Hindlimb muscle (tissue), 1 donor: Measurements from ENCODE around the gene CUBN. TPM values are rescaled to one million over a fixed set of nuclear protein-coding genes. Genes with fewer than 3 reads are reported as not detected.
A peak's percentile ranks its signal among the peaks of the same experiment; 100 is the strongest.

Source experiments
- DNase-seq: peaks from one replicate; pipeline ENCODE4 v3.0.0-alpha.2; 2013
- polyA plus RNA-seq: library from polyadenylated mRNA; unstranded; fragments of 120-200 nt; gene quantifications from one replicate; pipeline ENCODE4 v1.2.1, GENCODE V29; 2013; ENCODE audit not compliant: insufficient read length

The CUBN gene
- polyA plus RNA-seq, 1 donor: 3.3 TPM

- no peak for DNase-seq
Observed at GRCh38 chr10:17101257-17101909, 28.2 kb downstream of the CUBN start.

- no peak for DNase-seq
Observed at GRCh38 chr10:17100586-17100985, 29.0 kb downstream of the CUBN start.

DNA sequence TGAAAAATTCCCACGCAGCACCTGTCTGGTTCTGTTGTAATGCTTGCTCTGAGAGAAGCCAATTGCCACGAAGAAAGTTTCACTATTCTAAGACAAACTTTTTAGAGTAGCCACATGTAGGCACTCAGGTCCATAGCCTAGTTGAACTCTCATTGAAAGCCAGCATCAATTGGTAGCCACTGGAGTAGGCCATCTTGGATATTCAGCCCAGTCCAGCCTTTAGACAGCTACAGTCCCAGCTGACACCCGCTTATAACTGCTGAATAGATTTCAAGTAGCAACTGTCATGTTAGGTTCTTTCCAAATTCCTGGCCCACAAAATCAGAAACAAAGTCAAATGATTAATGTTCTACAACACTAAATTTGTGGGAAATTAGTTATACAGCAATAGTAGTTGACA, 31.6 kb downstream of the CUBN start:
- no peak for DNase-seq

DNA sequence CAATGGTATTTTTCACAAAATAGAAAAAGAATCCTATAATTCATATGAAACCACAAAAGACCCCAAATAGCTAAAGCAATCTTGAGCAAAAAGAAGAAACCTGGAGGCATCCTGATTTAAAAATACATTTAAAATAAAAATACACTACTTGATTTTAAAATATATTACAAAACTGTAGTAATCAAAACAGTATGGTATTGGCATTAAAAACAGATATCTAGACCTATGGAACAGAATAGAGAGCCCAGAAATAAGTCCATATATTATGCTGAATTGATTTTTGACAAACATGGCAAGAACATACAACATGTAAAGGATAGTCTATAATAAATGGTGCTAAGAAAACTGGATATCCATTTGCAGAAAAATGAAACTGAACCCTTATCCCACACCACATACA, 34.8 kb downstream of the CUBN start:
- DNase-seq: no peak

- no peak for DNase-seq
Observed at GRCh38 chr10:17092986-17093803, 36.4 kb downstream of the CUBN start.

DNA sequence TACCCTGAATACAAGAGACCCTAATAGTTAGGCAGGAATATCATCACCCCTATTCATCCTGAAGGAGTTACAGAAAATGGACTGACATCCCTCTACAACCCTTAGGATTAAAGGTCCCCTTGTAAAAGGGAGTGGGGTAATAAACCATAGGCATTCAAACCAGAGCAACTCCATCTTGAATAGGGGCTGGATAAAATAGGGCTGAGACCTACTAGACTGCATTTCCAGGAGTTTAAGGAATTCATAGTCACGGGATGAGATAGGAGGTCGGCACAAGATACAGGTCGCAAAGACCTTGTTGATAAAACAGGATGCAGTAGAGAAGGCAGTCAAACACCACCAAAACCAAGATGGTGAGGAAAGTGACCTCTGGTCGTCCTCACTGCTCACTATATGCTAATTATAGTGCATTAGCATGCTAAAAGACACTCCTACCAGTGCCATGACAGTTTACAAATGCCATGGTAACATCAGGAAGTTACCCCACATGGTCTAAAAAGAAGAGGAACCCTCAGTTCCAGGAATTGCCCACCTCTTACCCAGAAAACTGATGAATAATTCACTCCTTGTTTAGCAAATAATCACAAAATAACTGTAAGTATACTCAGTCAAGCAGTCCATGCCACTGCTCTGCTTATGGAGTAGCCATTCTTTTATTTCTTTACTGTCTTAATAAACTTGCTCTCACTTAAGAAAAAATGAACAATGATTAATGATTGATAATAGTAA, 37.2 kb downstream of the CUBN start:
- DNase-seq: no peak

DNA sequence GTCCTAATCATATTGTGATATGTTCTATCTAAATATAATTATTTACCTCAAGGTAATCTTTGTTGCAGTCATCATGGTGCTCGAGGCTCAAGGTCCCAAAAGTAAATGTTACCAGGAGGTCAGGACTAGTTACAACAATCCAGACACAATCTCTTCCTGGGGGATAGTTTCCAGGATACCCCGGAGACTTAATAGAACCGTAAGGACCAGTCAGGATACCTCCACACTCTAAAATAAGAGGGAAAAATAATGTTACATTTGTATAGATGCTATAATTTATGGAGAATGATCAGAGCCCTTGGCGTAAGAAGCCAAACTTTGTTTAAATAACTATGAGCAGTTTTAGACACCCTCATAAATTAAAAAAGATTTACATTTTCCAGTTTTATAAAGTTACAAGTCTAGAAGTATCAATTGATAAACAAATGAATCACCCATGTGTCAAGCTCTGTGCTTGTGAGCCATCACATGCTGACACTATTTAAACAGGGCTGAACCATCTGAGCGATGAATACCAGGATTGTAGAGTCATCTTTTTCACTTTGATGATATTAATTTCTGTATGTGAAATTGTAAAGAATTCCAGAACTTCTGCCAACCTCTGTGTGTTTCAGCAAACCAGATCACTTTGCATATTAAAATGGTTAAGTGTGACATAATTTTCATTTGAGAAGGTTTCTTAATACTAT, 41.3 kb downstream of the CUBN start:
- no peak for DNase-seq

DNA sequence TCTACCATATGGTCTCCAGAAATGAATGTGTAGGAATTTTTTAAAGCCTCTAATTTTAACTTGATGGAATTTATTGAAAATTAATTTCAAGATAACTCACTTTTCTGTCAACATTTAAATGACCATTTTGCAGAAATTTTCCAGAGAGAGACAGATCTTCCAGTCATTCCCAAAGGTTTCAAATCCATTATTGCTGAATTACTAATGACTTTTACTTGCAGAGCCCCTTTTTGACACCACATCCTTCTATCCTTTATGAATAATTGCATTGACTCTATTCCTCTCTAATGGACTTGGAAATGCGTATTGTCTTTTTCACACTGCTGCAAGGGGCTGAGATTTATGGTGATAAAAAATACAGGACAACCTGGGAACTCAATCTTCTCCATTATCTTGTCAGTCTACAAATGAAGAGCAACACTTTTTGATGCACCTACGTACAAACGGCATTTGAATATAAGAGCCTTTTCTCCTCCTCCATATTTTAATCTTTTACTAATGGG, 42.7 kb downstream of the CUBN start:
- DNase-seq: no peak

DNA sequence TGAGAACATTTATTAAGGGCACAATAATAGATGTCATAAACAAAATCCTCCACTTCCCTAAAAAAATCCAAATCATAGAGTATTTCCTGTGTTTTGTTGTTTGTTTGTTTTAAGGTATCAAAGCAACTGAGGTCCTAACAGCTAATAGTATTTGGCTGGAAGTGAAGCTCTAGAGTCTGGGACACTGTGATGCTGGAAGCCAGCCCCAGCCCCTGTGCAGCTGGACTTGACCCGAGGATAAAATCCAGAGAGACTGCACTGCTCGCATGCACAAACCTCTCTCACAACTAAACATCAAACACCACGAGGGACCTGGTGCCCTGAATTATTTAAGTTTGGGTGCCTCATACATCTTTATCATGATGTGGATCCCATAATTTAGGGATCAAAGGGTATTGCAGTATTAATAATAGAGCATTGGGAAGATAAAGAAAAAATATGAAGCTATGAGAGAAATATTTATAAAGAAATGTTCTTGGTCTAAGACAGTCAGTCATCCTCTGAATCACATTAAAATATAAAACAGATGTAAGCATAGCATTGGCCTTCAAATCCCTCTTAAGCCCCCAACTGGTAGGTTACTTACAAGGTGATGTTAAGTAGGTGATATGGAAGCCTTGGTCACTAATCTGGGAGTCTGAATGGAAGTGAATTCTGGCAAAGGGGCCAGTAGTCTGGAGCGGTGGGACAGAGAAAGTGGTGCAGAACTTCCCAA, 44.4 kb downstream of the CUBN start:
- peak; percentile 69 for DNase-seq

- no peak for DNase-seq
Observed at GRCh38 chr10:17084258-17084657, 45.4 kb downstream of the CUBN start.

DNA sequence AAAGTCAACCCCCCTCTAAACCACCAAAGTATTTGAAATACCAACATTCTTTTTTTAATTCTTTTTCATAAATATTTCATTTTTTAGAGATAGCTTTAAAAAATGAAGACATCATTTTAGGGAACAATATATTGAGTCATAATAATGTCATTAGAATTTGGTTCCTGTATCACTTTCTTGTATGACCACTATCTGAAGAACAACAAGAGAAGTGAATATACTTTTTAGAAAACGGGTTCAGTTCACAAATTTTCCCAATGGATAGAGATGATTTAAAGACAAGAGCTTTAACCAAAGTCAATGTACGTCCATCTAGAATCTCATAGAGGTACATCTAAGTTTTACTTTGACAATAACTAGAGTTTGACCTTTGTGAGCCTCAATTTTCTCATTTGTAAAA, 48.2 kb downstream of the CUBN start:
- no peak for DNase-seq

GRCh38 chr10:17077890-17078289, 51.7 kb downstream of the CUBN start:
- no peak for DNase-seq

DNA sequence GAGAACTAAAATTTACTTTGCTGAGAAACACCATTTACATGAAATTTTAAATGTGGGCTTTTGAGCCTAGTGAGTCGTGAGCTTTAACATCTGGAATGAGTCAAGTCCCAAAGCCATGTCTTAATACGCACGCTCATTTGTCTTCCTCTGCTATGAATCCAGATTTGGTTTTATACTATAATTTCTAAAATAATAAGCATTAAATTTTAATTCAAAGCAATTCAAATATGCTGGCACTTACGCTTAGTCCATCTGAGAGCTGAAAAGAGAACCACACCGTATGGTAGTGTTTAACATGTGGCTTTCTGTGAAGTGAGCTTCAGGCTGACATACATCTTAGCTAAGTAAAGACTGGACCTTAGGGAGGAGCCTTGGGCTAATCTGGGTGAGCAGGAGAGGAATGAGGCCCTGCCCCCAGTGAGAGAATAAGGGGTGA, 52.2 kb downstream of the CUBN start:
- no peak for DNase-seq

- no peak for DNase-seq
Observed at GRCh38 chr10:17076626-17077345, 52.8 kb downstream of the CUBN start.

DNA sequence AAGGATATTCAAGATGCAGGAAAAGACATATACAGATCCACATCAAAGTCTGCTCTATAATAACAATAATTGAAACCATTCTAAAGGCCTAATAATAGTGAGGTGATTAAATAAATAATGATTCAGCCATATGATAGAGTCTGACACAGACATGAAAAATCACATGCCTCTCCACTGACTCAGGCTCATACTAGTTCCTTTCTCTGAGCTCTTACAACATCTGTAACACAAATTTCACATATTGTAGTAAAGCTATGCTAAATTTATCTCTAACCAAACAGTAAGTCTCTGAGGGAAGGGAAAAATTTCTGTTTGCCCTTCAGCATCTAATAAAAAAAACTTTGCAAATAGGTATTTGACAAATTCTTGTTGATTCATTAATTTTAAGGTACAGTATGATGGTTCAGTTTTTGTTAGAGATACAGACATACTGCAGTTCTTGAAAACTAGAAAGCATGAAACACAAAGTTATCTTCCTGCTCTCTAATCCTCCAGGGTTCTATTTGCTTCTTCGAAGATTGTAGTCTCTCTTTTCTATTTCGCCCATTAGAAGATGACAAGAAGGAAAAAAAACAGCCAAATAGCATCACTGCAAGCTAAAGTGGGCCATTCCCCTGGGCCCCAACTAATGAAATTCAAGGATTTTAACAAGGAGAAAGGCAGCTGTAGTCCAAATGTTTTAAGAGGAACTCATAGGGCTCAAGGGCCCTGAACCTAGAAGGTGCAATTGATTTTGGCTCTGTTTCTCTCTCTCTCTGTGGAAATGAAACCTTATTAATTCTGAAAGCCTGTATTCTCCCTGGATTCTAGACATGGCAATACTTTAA, 53.9 kb downstream of the CUBN start:
- DNase-seq: no peak

- no peak for DNase-seq
Observed at GRCh38 chr10:17074541-17074847, 55.1 kb downstream of the CUBN start.

DNA sequence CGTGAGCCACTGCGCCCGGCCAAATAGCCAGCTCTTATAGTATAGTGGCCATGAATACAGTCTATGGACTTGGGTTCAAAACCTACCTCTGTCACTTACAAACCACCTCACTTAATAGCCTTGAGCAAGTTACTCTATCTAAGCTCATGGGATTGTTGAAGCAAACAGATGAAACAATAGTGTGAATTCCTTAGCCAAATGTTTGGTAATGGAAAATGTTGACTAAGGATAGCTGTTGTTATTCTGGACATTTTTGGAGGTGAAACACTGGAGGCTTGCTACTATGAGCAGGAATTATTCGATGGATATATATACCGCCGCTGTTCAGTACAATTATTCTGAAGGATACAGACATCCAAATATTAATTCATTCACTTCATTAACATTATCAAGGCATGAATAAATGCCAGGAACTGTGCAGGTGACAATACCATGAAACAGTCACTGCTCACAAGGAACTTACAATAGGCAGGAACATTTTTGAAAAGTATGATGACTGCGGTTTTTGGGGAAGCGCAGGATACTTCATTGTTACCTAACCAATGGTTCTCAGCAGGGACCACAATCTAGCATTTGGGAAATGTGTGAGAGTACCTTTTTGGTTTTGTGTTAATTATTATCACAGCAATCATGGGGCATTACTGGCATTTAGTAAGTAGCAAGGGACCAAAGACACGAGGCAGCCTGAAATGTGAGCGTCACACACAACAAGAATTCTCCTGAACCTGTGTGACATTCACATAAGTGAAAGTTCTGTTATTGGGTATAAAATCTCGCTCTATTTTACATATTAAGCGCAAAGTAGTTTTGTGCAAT, 55.7 kb downstream of the CUBN start:
- DNase-seq: no peak

DNA sequence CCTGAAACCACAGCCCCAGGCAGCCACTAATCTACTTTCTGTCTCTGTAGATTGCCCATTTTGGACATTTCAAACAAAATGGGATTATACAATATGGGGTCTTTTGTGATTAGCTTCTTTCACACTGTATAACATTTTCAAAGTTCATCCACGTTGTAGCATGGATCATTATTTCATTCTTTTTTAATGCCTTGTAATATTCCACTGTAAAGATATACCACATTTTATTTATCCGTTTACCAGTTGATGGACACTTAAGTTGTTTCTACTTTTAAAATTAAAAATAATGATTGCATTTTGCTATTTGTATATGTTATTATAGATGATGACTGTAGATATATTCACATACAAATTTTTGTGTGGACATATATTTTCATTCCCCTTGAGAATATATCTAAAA, 60.7 kb downstream of the CUBN start:
- DNase-seq: no peak

GRCh38 chr10:17067376-17068264, 62.0 kb downstream of the CUBN start:
- DNase-seq: no peak
